Smooth muscle cell (in vitro differentiated cells): Measurements from ENCODE around the gene TRPM6. TPM values are rescaled to one million over a fixed set of nuclear protein-coding genes. Genes with fewer than 3 reads are reported as not detected.
"Not testable (repeated sequence)": the region's sequence is repeated elsewhere in the genome, so short reads cannot be mapped to it uniquely, and the experiment has no call there.

Experiments used
- DNase-seq: peaks from one replicate; lab custom pipeline; 2025; ENCODE audit not compliant: unreplicated experiment; lab: John Stamatoyannopoulos, UW
- H2AFZ ChIP-seq: fragments of 200-600 bp; sonication (generic); 2 replicates; pipeline ENCODE4 v1.6.0; 2016; ENCODE audit warnings: antibody characterized with exemption, low read depth, mild to moderate bottlenecking
- H3F3A ChIP-seq: fragments of 200-600 bp; sonication (generic); 2 replicates; pipeline ENCODE4 v1.6.0; 2017; ENCODE audit warnings: antibody characterized with exemption, low read depth
- H3K27ac ChIP-seq: fragments of 200-600 bp; sonication (generic); 2 replicates; pipeline ENCODE4 v1.5.1; 2016; ENCODE audit warnings: low read depth, mild to moderate bottlenecking
- H3K27me3 ChIP-seq: fragments of 200-600 bp; sonication (generic); 2 replicates; pipeline ENCODE4 v1.6.1; 2016; ENCODE audit warnings: low read depth, mild to moderate bottlenecking
- H3K36me3 ChIP-seq: fragments of 200-600 bp; sonication (generic); 2 replicates; pipeline ENCODE4 v1.5.1; 2016; ENCODE audit warnings: low read depth
- H3K4me1 ChIP-seq: fragments of 200-600 bp; sonication (generic); 2 replicates; pipeline ENCODE4 v1.5.1; 2016; ENCODE audit warnings: low read depth
- H3K4me2 ChIP-seq: fragments of 200-600 bp; sonication (generic); 2 replicates; pipeline ENCODE4 v1.6.0; 2016; ENCODE audit warnings: mild to moderate bottlenecking
- H3K4me3 ChIP-seq: fragments of 200-600 bp; sonication (generic); 2 replicates; pipeline ENCODE4 v1.5.1; 2016; ENCODE audit warnings: mild to moderate bottlenecking
- H3K79me2 ChIP-seq: fragments of 200-600 bp; sonication (generic); 2 replicates; pipeline ENCODE4 v1.6.0; 2016; ENCODE audit warnings: low read depth, mild to moderate bottlenecking
- H3K9ac ChIP-seq: fragments of 200-600 bp; sonication (generic); 2 replicates; pipeline ENCODE4 v1.6.0; 2016; ENCODE audit warnings: low read depth
- H3K9me3 ChIP-seq: fragments of 200-600 bp; sonication (generic); replicated peaks from 2 replicates; pipeline ENCODE4 v1.5.1; 2016; ENCODE audit warnings: low read depth
- H4K20me1 ChIP-seq: fragments of 200-600 bp; sonication (generic); 2 replicates; pipeline ENCODE4 v1.6.0; 2016; ENCODE audit warnings: low read depth
- WGBS: methylation state at CpG from one replicate; pipeline ENCODE4 v1.1.7; 2016; ENCODE audit warnings: low lambda C conversion rate; 5-methylcytosine and 5-hydroxymethylcytosine counted together
- polyA plus RNA-seq: library from polyadenylated mRNA; unstranded; fragments of >200 nt; fragmentation: Nextera tagmentation; extraction: Ambion mirVana; gene quantifications from 2 replicates; pipeline ENCODE4 v1.2.1, GENCODE V29; 2016
- total RNA-seq: library from RNA; depleted of rRNA; stranded (reverse); fragments of >200 nt; gene quantifications from 2 replicates; pipeline ENCODE4 v1.2.3, GENCODE V29; 2014
- TF ChIP-seq, protein P1 (sequence below): fragments of 200-600 bp; sonication (generic); IDR thresholded peaks from 2 replicates; pipeline ENCODE4 v1.5.1; 2017; ENCODE audit warnings: borderline replicate concordance, mild to moderate bottlenecking, antibody characterized with exemption; ENCODE audit not compliant: insufficient read depth, poor library complexity, severe bottlenecking

The TRPM6 gene
- total and polyA plus RNA-seq, 2 experiments from 2014 or later = 0.04 TPM; not detected in 1

DNA sequence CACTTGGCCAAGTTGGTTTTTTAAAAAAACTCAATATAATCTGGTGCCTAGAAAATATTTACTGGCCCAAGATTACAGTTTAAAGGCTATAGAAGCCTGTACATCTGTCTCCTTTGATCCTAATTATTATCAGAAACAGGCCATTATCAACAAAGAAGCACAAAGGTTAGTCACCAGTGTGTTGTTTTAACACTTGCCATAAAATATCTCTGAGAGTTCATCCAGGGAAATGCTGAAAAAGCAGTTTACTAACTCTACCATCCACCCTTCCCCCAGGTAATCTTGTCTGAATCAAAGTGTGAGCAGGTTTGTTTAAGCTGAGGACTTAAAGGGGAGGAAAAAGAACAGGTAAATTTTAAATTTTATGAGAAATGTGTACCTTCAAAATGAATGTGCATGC lies 13.3 kb upstream of the TRPM6 start:
- Histone ChIP-seq H3K4me1 (no peaks in the 10 kb centered on the region), H3K36me3 (no peaks in the 10 kb centered on the region), H4K20me1 (no peaks in the 10 kb centered on the region), H3K27me3 (no peaks in the 10 kb centered on the region), H3K4me3 (no peak overlapping the region), H3K27ac (no peak overlapping the region), H3K9ac (no peak overlapping the region), H3K79me2 (no peaks in the 10 kb centered on the region), H2AFZ (no peak overlapping the region), H3K4me2 (no peak overlapping the region), H3F3A (no peaks in the 10 kb centered on the region), H3K9me3 (no peaks in the 10 kb centered on the region)
- TF ChIP-seq, protein P1, sequence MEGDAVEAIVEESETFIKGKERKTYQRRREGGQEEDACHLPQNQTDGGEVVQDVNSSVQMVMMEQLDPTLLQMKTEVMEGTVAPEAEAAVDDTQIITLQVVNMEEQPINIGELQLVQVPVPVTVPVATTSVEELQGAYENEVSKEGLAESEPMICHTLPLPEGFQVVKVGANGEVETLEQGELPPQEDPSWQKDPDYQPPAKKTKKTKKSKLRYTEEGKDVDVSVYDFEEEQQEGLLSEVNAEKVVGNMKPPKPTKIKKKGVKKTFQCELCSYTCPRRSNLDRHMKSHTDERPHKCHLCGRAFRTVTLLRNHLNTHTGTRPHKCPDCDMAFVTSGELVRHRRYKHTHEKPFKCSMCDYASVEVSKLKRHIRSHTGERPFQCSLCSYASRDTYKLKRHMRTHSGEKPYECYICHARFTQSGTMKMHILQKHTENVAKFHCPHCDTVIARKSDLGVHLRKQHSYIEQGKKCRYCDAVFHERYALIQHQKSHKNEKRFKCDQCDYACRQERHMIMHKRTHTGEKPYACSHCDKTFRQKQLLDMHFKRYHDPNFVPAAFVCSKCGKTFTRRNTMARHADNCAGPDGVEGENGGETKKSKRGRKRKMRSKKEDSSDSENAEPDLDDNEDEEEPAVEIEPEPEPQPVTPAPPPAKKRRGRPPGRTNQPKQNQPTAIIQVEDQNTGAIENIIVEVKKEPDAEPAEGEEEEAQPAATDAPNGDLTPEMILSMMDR = no peak
- no peak for DNase-seq

GRCh38 chr9:74888449-74888848 lies 728 bp upstream of the TRPM6 start:
- not testable (repeated sequence) for DNase-seq, H3K4me1 ChIP-seq, H3K4me2 ChIP-seq, H3K36me3 ChIP-seq, H3K4me3 ChIP-seq, H3K9me3 ChIP-seq, H3F3A ChIP-seq, H4K20me1 ChIP-seq, H3K9ac ChIP-seq, H3K27ac ChIP-seq, H3K79me2 ChIP-seq, H2AFZ ChIP-seq, H3K27me3 ChIP-seq
- WGBS = 99% methylated on average over 3 of the region's 3 CpGs

DNA sequence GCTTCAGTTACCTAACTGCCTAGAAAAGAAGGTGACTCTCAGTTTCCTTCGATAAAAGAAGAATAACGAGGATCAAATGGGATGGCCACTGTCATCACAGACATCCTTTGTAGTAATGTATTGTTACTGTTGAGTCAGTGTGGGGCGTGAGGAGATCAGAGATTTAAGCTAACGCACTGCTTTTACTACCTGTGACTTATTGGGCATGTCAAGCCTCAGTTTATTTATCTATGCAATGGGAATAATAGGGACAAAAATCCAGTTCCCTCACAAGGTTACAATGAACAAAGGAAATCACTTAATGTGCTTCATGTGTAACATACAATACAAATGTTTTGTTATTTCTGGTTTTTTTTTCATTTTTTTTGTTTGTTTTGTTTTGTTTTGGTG lies 255 bp upstream of the TRPM6 start:
- Histone ChIP-seq H2AFZ (peak overlapping the region; percentile 96), H3K4me2 (peak overlapping the region; percentile 93), H3K79me2 (no peaks in the 10 kb centered on the region), H3K4me1 (no peaks in the 10 kb centered on the region), H3K4me3 (peak overlapping the region; percentile 76), H3K27ac (no peak overlapping the region), H3F3A (no peaks in the 10 kb centered on the region), H3K9ac (no peak overlapping the region), H3K9me3 (no peaks in the 10 kb centered on the region), H3K27me3 (peaks cover 3% of the 10 kb centered on the region), H3K36me3 (no peaks in the 10 kb centered on the region), H4K20me1 (no peaks in the 10 kb centered on the region)
- DNase-seq = no peak
- 60% methylated on average over 4 of the region's 4 CpGs for WGBS
- TF ChIP-seq, protein P1 = no peak

DNA sequence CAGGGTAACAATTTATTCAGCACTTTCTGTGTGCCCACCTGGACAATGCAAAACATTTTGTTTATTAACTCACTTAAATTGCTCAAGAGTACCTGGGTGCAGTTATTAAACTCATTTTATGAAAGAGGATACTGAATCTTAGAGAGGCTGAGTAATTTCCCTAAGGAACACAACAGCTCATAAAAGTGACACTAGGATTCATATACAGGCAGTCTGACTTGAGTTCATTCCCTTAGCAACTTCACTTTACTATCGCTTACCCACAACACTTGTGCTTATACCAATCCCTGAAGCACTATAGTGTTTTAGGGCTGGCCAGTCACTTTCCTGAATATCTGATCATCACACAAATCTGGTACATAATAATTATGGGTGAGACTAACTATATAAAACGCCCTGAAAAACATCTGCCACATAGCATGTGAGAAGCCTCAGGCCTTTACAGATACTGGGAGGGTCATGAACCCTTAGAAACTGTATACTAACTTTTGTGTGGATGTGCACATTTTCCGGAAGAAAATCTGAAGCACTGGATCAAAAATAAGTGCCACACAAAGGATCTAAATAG lies 11.3 kb downstream of the TRPM6 start:
- WGBS = 90% methylated on average over 3 of the region's 3 CpGs
- TF ChIP-seq, protein P1 = no peak

More for the DNA sequence above, 11.3 kb downstream of the TRPM6 start:
- no peaks in the 10 kb centered on the region for H3K27me3 ChIP-seq
- DNase-seq = no peak
- no peaks in the 10 kb centered on the region for H3K4me1 ChIP-seq
- H3F3A ChIP-seq = no peaks in the 10 kb centered on the region
- no peak overlapping the region for H2AFZ ChIP-seq
- no peak overlapping the region for H3K4me3 ChIP-seq
- no peak overlapping the region for H3K27ac ChIP-seq
- H3K9me3 ChIP-seq = no peaks in the 10 kb centered on the region
- no peak overlapping the region for H3K9ac ChIP-seq
- no peak overlapping the region for H3K4me2 ChIP-seq
- no peaks in the 10 kb centered on the region for H3K36me3 ChIP-seq
- no peaks in the 10 kb centered on the region for H4K20me1 ChIP-seq
- no peaks in the 10 kb centered on the region for H3K79me2 ChIP-seq
